ENCODE measurements around the gene GTF3C1.

Gene GTF3C1

GRCh38 chr16:27430923-27431484 lies 118.7 kb downstream of the GTF3C1 start:
- peak; percentile 73 for ATAC-seq
- peak overlapping the region; percentile 41 for H3K4me3 Mint-ChIP-seq
- no peaks in the 10 kb centered on the region for H3K9me3 Mint-ChIP-seq
- no peaks in the 10 kb centered on the region for H3K27me3 Mint-ChIP-seq
- H3K4me1 Mint-ChIP-seq: peaks cover 77% of the 10 kb centered on the region
- peaks cover 79% of the 10 kb centered on the region for H3K36me3 Mint-ChIP-seq
- peak overlapping the region; percentile 88 for H3K27ac Mint-ChIP-seq

- H3K4me3 Mint-ChIP-seq: peak overlapping the region; percentile 41
- no peaks in the 10 kb centered on the region for H3K9me3 Mint-ChIP-seq
- peak overlapping the region; percentile 88 for H3K27ac Mint-ChIP-seq
- ATAC-seq: peak; percentile 21
- no peaks in the 10 kb centered on the region for H3K27me3 Mint-ChIP-seq
- peaks cover 77% of the 10 kb centered on the region for H3K4me1 Mint-ChIP-seq
- H3K36me3 Mint-ChIP-seq: peaks cover 78% of the 10 kb centered on the region
Observed at GRCh38 chr16:27430512-27430911, 119.2 kb downstream of the GTF3C1 start.

- Mint-ChIP-seq H3K4me3 (peak overlapping the region; percentile 23), H3K27me3 (no peaks in the 10 kb centered on the region), H3K36me3 (peaks cover 83% of the 10 kb centered on the region), H3K27ac (peak overlapping the region; percentile 88), H3K9me3 (no peaks in the 10 kb centered on the region), H3K4me1 (peaks cover 82% of the 10 kb centered on the region)
- no peak for ATAC-seq
Observed at GRCh38 chr16:27429981-27430441, 119.7 kb downstream of the GTF3C1 start.

- peak overlapping the region; percentile 88 for H3K27ac Mint-ChIP-seq
- no peak overlapping the region for H3K4me3 Mint-ChIP-seq
- H3K36me3 Mint-ChIP-seq: peaks cover 84% of the 10 kb centered on the region
- no peak for ATAC-seq
- peaks cover 84% of the 10 kb centered on the region for H3K4me1 Mint-ChIP-seq
- H3K9me3 Mint-ChIP-seq: no peaks in the 10 kb centered on the region
- no peaks in the 10 kb centered on the region for H3K27me3 Mint-ChIP-seq
Observed at GRCh38 chr16:27429330-27429871, 120.3 kb downstream of the GTF3C1 start.

- H3K9me3 Mint-ChIP-seq: no peaks in the 10 kb centered on the region
- peaks cover 79% of the 10 kb centered on the region for H3K4me1 Mint-ChIP-seq
- peaks cover 84% of the 10 kb centered on the region for H3K36me3 Mint-ChIP-seq
- peak overlapping the region; percentile 88 for H3K27ac Mint-ChIP-seq
- no peak for ATAC-seq
- H3K27me3 Mint-ChIP-seq: no peaks in the 10 kb centered on the region
- H3K4me3 Mint-ChIP-seq: peak overlapping the region; percentile 41
Observed at GRCh38 chr16:27428026-27428785, 121.5 kb downstream of the GTF3C1 start.

- Mint-ChIP-seq H3K27ac (peak overlapping the region; percentile 88), H3K9me3 (no peaks in the 10 kb centered on the region), H3K4me3 (peak overlapping the region; percentile 24), H3K4me1 (peaks cover 72% of the 10 kb centered on the region), H3K27me3 (no peaks in the 10 kb centered on the region), H3K36me3 (peaks cover 84% of the 10 kb centered on the region)
- no peak for ATAC-seq
Observed at GRCh38 chr16:27427538-27427937, 122.2 kb downstream of the GTF3C1 start.

- Mint-ChIP-seq H3K36me3 (peaks cover 84% of the 10 kb centered on the region), H3K27ac (peak overlapping the region; percentile 88), H3K27me3 (no peaks in the 10 kb centered on the region), H3K4me3 (peak overlapping the region; percentile 34), H3K4me1 (peaks cover 64% of the 10 kb centered on the region), H3K9me3 (peaks cover 7% of the 10 kb centered on the region)
- peak; percentile 95 for ATAC-seq
Observed at GRCh38 chr16:27426423-27427408, 123.0 kb downstream of the GTF3C1 start.

- no peak for ATAC-seq
- H3K4me3 Mint-ChIP-seq: peak overlapping the region; percentile 27
- H3K36me3 Mint-ChIP-seq: peaks cover 82% of the 10 kb centered on the region
- H3K4me1 Mint-ChIP-seq: peaks cover 60% of the 10 kb centered on the region
- peaks cover 8% of the 10 kb centered on the region for H3K9me3 Mint-ChIP-seq
- H3K27ac Mint-ChIP-seq: peak overlapping the region; percentile 88
- H3K27me3 Mint-ChIP-seq: no peaks in the 10 kb centered on the region
Observed at GRCh38 chr16:27425961-27426360, 123.8 kb downstream of the GTF3C1 start.

GRCh38 chr16:27424772-27425498 lies 124.8 kb downstream of the GTF3C1 start:
- peak overlapping the region; percentile 88 for H3K27ac Mint-ChIP-seq
- H3K27me3 Mint-ChIP-seq: no peaks in the 10 kb centered on the region
- H3K4me1 Mint-ChIP-seq: peaks cover 50% of the 10 kb centered on the region
- peaks cover 82% of the 10 kb centered on the region for H3K36me3 Mint-ChIP-seq
- no peak overlapping the region for H3K4me3 Mint-ChIP-seq
- no peak for ATAC-seq
- peaks cover 10% of the 10 kb centered on the region for H3K9me3 Mint-ChIP-seq

- Mint-ChIP-seq H3K4me1 (peaks cover 25% of the 10 kb centered on the region), H3K9me3 (peaks cover 10% of the 10 kb centered on the region), H3K4me3 (no peak overlapping the region), H3K27me3 (no peaks in the 10 kb centered on the region), H3K36me3 (peaks cover 80% of the 10 kb centered on the region), H3K27ac (no peak overlapping the region)
- no peak for ATAC-seq
Observed at GRCh38 chr16:27421961-27422740, 127.6 kb downstream of the GTF3C1 start.

- Mint-ChIP-seq H3K4me3 (no peak overlapping the region), H3K27ac (no peak overlapping the region)
Observed at GRCh38 chr16:27417047-27417671, 132.6 kb downstream of the GTF3C1 start.

GRCh38 chr16:27414788-27415431 lies 134.8 kb downstream of the GTF3C1 start:
- H3K4me1 Mint-ChIP-seq: peaks cover 51% of the 10 kb centered on the region
- no peak overlapping the region for H3K27ac Mint-ChIP-seq
- peaks cover 71% of the 10 kb centered on the region for H3K36me3 Mint-ChIP-seq
- no peak for ATAC-seq
- no peaks in the 10 kb centered on the region for H3K27me3 Mint-ChIP-seq
- H3K4me3 Mint-ChIP-seq: no peak overlapping the region
- peaks cover 7% of the 10 kb centered on the region for H3K9me3 Mint-ChIP-seq

More at GRCh38 chr16:27417047-27417671, 132.6 kb downstream of the GTF3C1 start:
- ATAC-seq: no peak
- H3K9me3 Mint-ChIP-seq: peaks cover 10% of the 10 kb centered on the region
- peaks cover 32% of the 10 kb centered on the region for H3K4me1 Mint-ChIP-seq
- H3K27me3 Mint-ChIP-seq: no peaks in the 10 kb centered on the region
- H3K36me3 Mint-ChIP-seq: peaks cover 70% of the 10 kb centered on the region

- Mint-ChIP-seq H3K4me1 (peaks cover 51% of the 10 kb centered on the region), H3K4me3 (peak overlapping the region; percentile 13), H3K36me3 (peaks cover 64% of the 10 kb centered on the region), H3K27ac (no peak overlapping the region), H3K9me3 (peaks cover 7% of the 10 kb centered on the region), H3K27me3 (no peaks in the 10 kb centered on the region)
- no peak for ATAC-seq
Observed at GRCh38 chr16:27413956-27414355, 135.8 kb downstream of the GTF3C1 start.

Measured in stimulated activated memory B cell treated with anti-CD40 and anti-IgM and Interleukin-4, amounts not matched to agents 10 μg/mL and 1 μg/mL and 100 μg/mL, for 72 hours (primary cell).